Measurements from ENCODE around the gene SERPINA4.

SERPINA4 gene

DNA sequence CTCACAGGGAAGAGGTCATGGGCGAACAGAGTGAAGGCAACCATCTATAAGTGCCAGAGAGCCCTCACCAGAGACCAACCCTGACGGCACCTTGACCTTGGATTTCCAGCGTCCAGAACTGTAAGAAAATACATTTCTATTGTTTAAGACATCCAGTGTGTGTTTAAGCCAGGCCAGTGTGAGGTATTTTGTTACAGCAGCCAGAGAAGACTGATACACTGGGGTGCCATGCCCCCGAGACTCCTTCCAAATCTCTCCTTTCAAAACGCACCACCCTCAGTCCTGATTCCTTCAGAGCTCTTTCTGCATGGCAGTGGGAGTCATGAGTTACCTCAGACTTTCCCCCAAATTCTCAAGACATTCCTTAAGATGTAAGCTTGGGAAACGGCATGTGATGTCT is 17.5 kb downstream of the SERPINA4 start:
- Histone ChIP-seq H3K27me3 (ENCODE audit: insufficient read depth, insufficient read length) (no peaks in the 10 kb centered on the region), H3K4me1 (ENCODE audit: insufficient read depth, insufficient read length) (no peaks in the 10 kb centered on the region), H3K36me3 (ENCODE audit: insufficient read depth, insufficient read length, low read length) (no peaks in the 10 kb centered on the region), H3K4me3 (ENCODE audit: insufficient read length, low read depth) (no peak overlapping the region), H3K9ac (ENCODE audit: insufficient read length, low read depth) (no peak overlapping the region), H3K9me3 (ENCODE audit: insufficient read depth, low read length) (peaks cover 4% of the 10 kb centered on the region; the same call in 1 of the 2 replicates)
- DNase-seq (ENCODE audit: low read depth, low spot score): no peak
- no peak for TF ChIP-seq YY1 (IDR thresholded peaks at IDR 0.05; ENCODE audit: insufficient read depth, insufficient read length)
- TF ChIP-seq SUZ12 (IDR thresholded peaks at IDR 0.05; ENCODE audit: extremely low read depth, insufficient read depth, insufficient read length): no peak

DNA sequence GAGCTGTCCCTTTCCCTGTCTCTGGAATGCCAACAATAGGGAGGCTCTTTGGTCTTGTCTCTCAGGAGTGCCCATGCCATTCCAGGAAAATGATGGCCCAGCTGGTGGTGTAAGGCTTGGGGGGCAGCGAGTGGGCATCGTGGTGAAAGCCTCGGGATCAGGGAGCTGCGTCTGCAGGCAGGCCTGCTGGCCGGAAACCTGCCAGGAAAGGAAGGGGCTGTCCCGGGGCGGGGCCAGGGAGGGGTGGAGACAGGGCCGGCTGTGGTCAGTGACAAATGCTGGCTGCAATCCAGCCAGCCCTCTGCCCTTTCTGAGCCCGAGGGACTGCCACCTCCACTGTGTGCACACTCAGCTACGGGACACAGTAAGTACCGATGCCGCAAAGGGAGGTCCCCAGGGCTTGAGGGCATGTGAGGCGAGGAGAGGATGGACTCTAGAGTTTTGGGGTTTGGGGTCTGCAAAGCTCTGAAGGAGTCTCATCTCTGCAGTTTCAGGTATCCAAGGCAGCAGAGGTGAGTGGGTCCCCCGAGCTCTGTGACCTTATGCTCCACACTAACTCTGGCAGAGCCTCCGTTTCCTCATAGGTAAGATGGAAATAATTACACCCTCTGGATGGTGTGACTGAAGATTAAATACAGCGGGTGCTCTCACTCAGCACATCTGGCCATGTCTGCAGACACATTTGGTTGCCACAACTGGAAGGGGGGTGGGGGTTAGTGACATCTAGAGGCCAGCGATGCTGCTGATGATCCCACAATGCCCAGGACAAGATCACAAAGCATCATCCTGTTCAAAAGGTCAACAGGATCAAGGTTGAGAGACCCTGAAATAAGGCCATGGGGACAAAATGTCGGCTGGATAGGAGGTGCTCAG is 20.1 kb downstream of the SERPINA4 start, which contains the start of gene SERPINA5:
Gene SERPINA5 (plus strand): TSS at position 300 of the 873 bp plus-strand sequence. CDS start 5,937 bp downstream, outside the sequence.
- no peak within 1 kb of the TSS for H3K4me3 ChIP-seq (ENCODE audit: insufficient read length, low read depth)
- no peaks in the 10 kb centered on the region for H3K27me3 ChIP-seq (ENCODE audit: insufficient read depth, insufficient read length)
- TF ChIP-seq YY1 (IDR thresholded peaks at IDR 0.05; ENCODE audit: insufficient read depth, insufficient read length) (no peak), SUZ12 (IDR thresholded peaks at IDR 0.05; ENCODE audit: extremely low read depth, insufficient read depth, insufficient read length) (no peak), ZNF274 (IDR thresholded peaks at IDR 0.05; ENCODE audit: low read depth, low read length) (no peak)
- no peak for DNase-seq (ENCODE audit: low read depth, low spot score)
- H3K9ac ChIP-seq (ENCODE audit: insufficient read length, low read depth): no peak within 1 kb of the TSS
- no peaks in the 10 kb centered on the region for H3K4me1 ChIP-seq (ENCODE audit: insufficient read depth, insufficient read length)
- H3K9me3 ChIP-seq (ENCODE audit: insufficient read depth, low read length): peaks cover 7% of the 10 kb centered on the region; the same call in 1 of the 2 replicates
- no peaks in the 10 kb centered on the region for H3K36me3 ChIP-seq (ENCODE audit: insufficient read depth, insufficient read length, low read length)

DNA sequence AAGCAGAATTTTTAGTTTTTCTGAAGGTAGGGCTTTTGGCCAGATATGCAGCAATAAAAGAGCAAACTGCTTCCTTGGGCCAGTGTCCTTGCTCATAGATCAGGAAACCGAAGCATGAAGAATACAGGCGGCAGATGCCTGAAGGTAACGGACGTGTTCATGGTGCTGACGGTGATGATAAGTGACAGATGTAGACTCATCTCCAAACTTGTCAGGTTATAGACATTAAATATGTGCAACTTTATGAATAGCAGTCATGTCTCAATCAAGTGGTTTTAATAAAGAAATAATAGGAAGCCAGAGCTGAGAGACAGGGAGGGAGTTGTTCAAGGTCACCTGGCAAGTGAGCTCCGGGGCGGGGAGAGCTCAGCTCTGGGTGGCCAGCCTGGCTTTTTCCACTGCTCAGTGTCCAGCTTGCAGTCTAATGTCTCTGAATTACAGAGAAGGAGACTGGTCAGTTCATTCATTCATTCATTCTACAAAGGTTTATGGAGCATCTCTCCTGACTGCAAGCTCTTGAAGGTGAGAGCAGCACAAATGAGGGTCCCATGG is 21.0 kb downstream of the SERPINA4 start:
- Histone ChIP-seq H3K27me3 (ENCODE audit: insufficient read depth, insufficient read length) (no peaks in the 10 kb centered on the region), H3K36me3 (ENCODE audit: insufficient read depth, insufficient read length, low read length) (no peaks in the 10 kb centered on the region), H3K9me3 (ENCODE audit: insufficient read depth, low read length) (peaks cover 7% of the 10 kb centered on the region; the same call in 1 of the 2 replicates), H3K9ac (ENCODE audit: insufficient read length, low read depth) (no peak overlapping the region), H3K4me1 (ENCODE audit: insufficient read depth, insufficient read length) (no peaks in the 10 kb centered on the region), H3K4me3 (ENCODE audit: insufficient read length, low read depth) (no peak overlapping the region)
- DNase-seq (ENCODE audit: low read depth, low spot score): no peak
- no peak for TF ChIP-seq ZNF274 (IDR thresholded peaks at IDR 0.05; ENCODE audit: low read depth, low read length)
- TF ChIP-seq YY1 (IDR thresholded peaks at IDR 0.05; ENCODE audit: insufficient read depth, insufficient read length): no peak
- TF ChIP-seq SUZ12 (IDR thresholded peaks at IDR 0.05; ENCODE audit: extremely low read depth, insufficient read depth, insufficient read length): no peak

DNA sequence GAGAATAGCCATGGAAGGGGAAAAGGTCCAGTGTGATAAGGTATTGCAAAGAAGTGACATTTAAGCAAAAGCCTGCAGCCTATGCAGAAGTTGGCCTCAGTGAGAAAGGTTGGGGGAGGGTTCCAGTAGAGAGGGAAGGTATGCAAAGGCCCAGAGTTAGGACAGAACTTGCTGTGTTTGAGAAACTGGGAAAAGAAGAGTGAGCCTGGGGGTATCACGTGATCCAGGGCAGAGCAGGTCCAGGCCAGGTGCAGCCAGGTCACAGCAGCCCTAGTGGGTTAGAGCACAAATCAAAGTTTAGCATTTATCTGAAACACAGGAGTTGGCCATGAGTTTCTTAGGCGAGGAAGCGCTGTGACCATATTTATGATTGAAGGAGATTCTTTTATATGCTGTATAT is 21.6 kb downstream of the SERPINA4 start:
- Histone ChIP-seq H3K27me3 (ENCODE audit: insufficient read depth, insufficient read length) (no peaks in the 10 kb centered on the region), H3K9ac (ENCODE audit: insufficient read length, low read depth) (no peak overlapping the region), H3K4me1 (ENCODE audit: insufficient read depth, insufficient read length) (no peaks in the 10 kb centered on the region), H3K4me3 (ENCODE audit: insufficient read length, low read depth) (no peak overlapping the region), H3K36me3 (ENCODE audit: insufficient read depth, insufficient read length, low read length) (no peaks in the 10 kb centered on the region), H3K9me3 (ENCODE audit: insufficient read depth, low read length) (peaks cover 7% of the 10 kb centered on the region; the same call in 1 of the 2 replicates)
- DNase-seq (ENCODE audit: low read depth, low spot score): no peak
- TF ChIP-seq YY1 (IDR thresholded peaks at IDR 0.05; ENCODE audit: insufficient read depth, insufficient read length): no peak
- TF ChIP-seq ZNF274 (IDR thresholded peaks at IDR 0.05; ENCODE audit: low read depth, low read length): no peak
- no peak for TF ChIP-seq SUZ12 (IDR thresholded peaks at IDR 0.05; ENCODE audit: extremely low read depth, insufficient read depth, insufficient read length)

DNA sequence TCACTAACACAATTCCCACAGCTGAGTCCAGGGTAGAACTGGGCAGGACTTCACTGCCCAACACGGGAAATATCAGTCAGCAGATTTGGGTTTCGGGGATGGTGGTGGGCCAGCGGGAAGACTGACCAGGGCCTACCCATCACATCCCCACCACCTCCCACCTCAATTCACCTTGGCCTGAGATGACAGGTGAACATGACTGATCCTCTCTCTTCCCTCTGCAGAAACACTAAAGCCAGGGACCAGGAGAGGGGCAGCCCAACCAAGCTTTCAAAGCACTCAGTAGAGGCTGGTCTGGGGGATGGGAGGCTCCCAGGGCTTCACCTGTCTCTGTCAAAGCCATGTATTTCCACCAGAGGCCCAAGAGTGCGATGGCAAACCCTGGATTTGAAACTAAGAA is 22.3 kb downstream of the SERPINA4 start:
- H3K36me3 ChIP-seq (ENCODE audit: insufficient read depth, insufficient read length, low read length): no peaks in the 10 kb centered on the region
- peaks cover 7% of the 10 kb centered on the region; the same call in 1 of the 2 replicates for H3K9me3 ChIP-seq (ENCODE audit: insufficient read depth, low read length)
- no peak for DNase-seq (ENCODE audit: low read depth, low spot score)
- no peak overlapping the region for H3K4me3 ChIP-seq (ENCODE audit: insufficient read length, low read depth)
- no peak overlapping the region for H3K9ac ChIP-seq (ENCODE audit: insufficient read length, low read depth)
- no peaks in the 10 kb centered on the region for H3K4me1 ChIP-seq (ENCODE audit: insufficient read depth, insufficient read length)
- no peaks in the 10 kb centered on the region for H3K27me3 ChIP-seq (ENCODE audit: insufficient read depth, insufficient read length)
- TF ChIP-seq YY1 (IDR thresholded peaks at IDR 0.05; ENCODE audit: insufficient read depth, insufficient read length) (no peak), SUZ12 (IDR thresholded peaks at IDR 0.05; ENCODE audit: extremely low read depth, insufficient read depth, insufficient read length) (no peak), ZNF274 (IDR thresholded peaks at IDR 0.05; ENCODE audit: low read depth, low read length) (no peak)

DNA sequence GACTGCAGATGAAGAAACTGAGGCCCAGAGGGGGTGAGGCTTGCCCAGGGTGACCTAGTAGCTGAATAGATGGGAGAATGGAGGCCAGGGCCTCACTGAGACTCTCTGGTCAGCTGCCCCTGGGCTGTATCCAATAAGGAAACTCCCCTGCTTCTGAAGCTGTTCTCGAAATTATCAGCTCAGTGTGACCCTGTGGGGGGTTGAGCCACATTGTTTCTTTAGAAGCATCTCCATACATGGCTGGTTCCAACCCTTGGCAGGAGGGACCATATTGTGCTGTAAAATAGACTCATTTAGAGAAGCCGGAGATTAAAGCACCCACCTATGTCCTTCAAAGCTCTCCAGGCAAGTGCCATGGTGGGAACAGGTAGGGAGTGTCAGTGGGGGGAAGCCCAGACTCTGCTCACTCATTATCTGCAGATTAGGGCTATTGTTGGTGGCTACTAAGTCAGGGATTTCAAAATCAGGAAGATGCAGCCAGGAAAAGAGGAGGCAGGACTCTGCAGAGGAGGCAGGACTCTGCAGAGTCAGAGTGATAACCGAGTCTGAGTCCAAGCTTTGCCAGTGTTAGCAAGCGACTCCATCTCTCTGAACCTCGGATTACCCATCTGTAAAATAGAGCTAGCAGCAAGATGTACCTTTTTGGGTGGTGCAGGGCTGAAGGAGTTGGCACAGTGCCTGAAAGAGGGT is 23.5 kb downstream of the SERPINA4 start:
- TF ChIP-seq ZNF274 (IDR thresholded peaks at IDR 0.05; ENCODE audit: low read depth, low read length) (no peak), YY1 (IDR thresholded peaks at IDR 0.05; ENCODE audit: insufficient read depth, insufficient read length) (no peak), SUZ12 (IDR thresholded peaks at IDR 0.05; ENCODE audit: extremely low read depth, insufficient read depth, insufficient read length) (no peak)
- DNase-seq (ENCODE audit: low read depth, low spot score): no peak
- no peak overlapping the region for H3K4me3 ChIP-seq (ENCODE audit: insufficient read length, low read depth)
- no peaks in the 10 kb centered on the region for H3K36me3 ChIP-seq (ENCODE audit: insufficient read depth, insufficient read length, low read length)
- no peaks in the 10 kb centered on the region for H3K4me1 ChIP-seq (ENCODE audit: insufficient read depth, insufficient read length)
- H3K9ac ChIP-seq (ENCODE audit: insufficient read length, low read depth): no peak overlapping the region
- peaks cover 7% of the 10 kb centered on the region; the same call in 1 of the 2 replicates for H3K9me3 ChIP-seq (ENCODE audit: insufficient read depth, low read length)
- no peaks in the 10 kb centered on the region for H3K27me3 ChIP-seq (ENCODE audit: insufficient read depth, insufficient read length)

All from NT2/D1 (cell line).